H7 (cell line): ENCODE measurements around the gene CDC42BPG. TPM values are rescaled to one million over a fixed set of nuclear protein-coding genes. Genes with fewer than 3 reads are reported as not detected.
"Not testable (repeated sequence)": the region's sequence is repeated elsewhere in the genome, so short reads cannot be mapped to it uniquely, and the experiment has no call there.

ENCODE experiments used
- DNase-seq: peaks from one replicate; pipeline ENCODE4 v3.0.0; 2012
- H3K27me3 ChIP-seq: 2 replicates; pipeline ENCODE4 v1.6.0; 2011; ENCODE audit warnings: mild to moderate bottlenecking, low read length; ENCODE audit not compliant: control insufficient read depth, insufficient read depth
- H3K36me3 ChIP-seq: replicated peaks from 2 replicates; pipeline ENCODE4 v1.5.1; 2011; ENCODE audit warnings: low read length; ENCODE audit not compliant: control insufficient read depth, insufficient read depth
- H3K4me3 ChIP-seq: 2 replicates; pipeline ENCODE4 v1.5.1; 2011; ENCODE audit warnings: low read depth, mild to moderate bottlenecking, control low read depth, low read length, moderate library complexity; ENCODE audit not compliant: insufficient read depth
- total RNA-seq: library from RNA; depleted of rRNA; stranded (reverse); fragments of >200 nt; shearing (Covaris generic); gene quantifications from 2 replicates; pipeline ENCODE4 v1.2.3, GENCODE V29; 2014

Gene CDC42BPG
- total RNA-seq, 1 experiment from 2014 or later: 2.3 TPM

GRCh38 chr11:64833509-64833908 lies 10.9 kb downstream of the CDC42BPG start:
- no peak for DNase-seq
- Histone ChIP-seq H3K27me3 (no peaks in the 10 kb centered on the region), H3K36me3 (peaks cover 4% of the 10 kb centered on the region), H3K4me3 (no peak overlapping the region)

GRCh38 chr11:64833198-64833502 lies 11.3 kb downstream of the CDC42BPG start:
- Histone ChIP-seq H3K27me3 (no peaks in the 10 kb centered on the region), H3K36me3 (peaks cover 4% of the 10 kb centered on the region), H3K4me3 (no peak overlapping the region)
- DNase-seq: no peak

GRCh38 chr11:64832467-64833197 lies 11.8 kb downstream of the CDC42BPG start:
- Histone ChIP-seq H3K36me3 (peaks cover 4% of the 10 kb centered on the region), H3K4me3 (no peak overlapping the region), H3K27me3 (no peaks in the 10 kb centered on the region)
- no peak for DNase-seq

GRCh38 chr11:64831411-64831891 lies 13.0 kb downstream of the CDC42BPG start:
- Histone ChIP-seq H3K36me3 (peaks cover 4% of the 10 kb centered on the region), H3K27me3 (no peaks in the 10 kb centered on the region)

GRCh38 chr11:64829536-64830251 lies 14.8 kb downstream of the CDC42BPG start:
- DNase-seq: no peak
- Histone ChIP-seq H3K27me3 (no peaks in the 10 kb centered on the region), H3K4me3 (no peak overlapping the region), H3K36me3 (peaks cover 5% of the 10 kb centered on the region)

More at GRCh38 chr11:64831411-64831891, 13.0 kb downstream of the CDC42BPG start:
- H3K4me3 ChIP-seq: no peak overlapping the region
- no peak for DNase-seq

- DNase-seq: no peak
- no peak overlapping the region for H3K4me3 ChIP-seq
- H3K36me3 ChIP-seq: peaks cover 2% of the 10 kb centered on the region
- no peaks in the 10 kb centered on the region for H3K27me3 ChIP-seq
Observed at GRCh38 chr11:64827451-64827839, 17.0 kb downstream of the CDC42BPG start.

GRCh38 chr11:64826578-64827450 lies 17.6 kb downstream of the CDC42BPG start:
- Histone ChIP-seq H3K27me3 (no peaks in the 10 kb centered on the region), H3K36me3 (peaks cover 2% of the 10 kb centered on the region), H3K4me3 (no peak overlapping the region)
- peak; percentile 79 for DNase-seq

- no peak for DNase-seq
- H3K27me3 ChIP-seq: no peaks in the 10 kb centered on the region
- H3K36me3 ChIP-seq: peaks cover 1% of the 10 kb centered on the region; the same call in 1 of the 2 replicates
Observed at GRCh38 chr11:64826062-64826461, 18.4 kb downstream of the CDC42BPG start.

GRCh38 chr11:64823568-64824119 lies 20.8 kb downstream of the CDC42BPG start:
- Histone ChIP-seq H3K27me3 (no peaks in the 10 kb centered on the region), H3K36me3 (peaks cover 1% of the 10 kb centered on the region; the same call in 1 of the 2 replicates), H3K4me3 (no peak overlapping the region)
- no peak for DNase-seq

More at GRCh38 chr11:64826062-64826461, 18.4 kb downstream of the CDC42BPG start:
- no peak overlapping the region for H3K4me3 ChIP-seq

GRCh38 chr11:64817476-64817875 lies 27.0 kb downstream of the CDC42BPG start:
- DNase-seq: no peak
- Histone ChIP-seq H3K4me3 (no peak overlapping the region), H3K36me3 (no peaks in the 10 kb centered on the region), H3K27me3 (no peaks in the 10 kb centered on the region)

- not testable (repeated sequence) for H3K36me3 ChIP-seq, H3K4me3 ChIP-seq, DNase-seq, H3K27me3 ChIP-seq
Observed at GRCh38 chr11:64815433-64815832, 29.0 kb downstream of the CDC42BPG start.

- DNase-seq: no peak
- no peak overlapping the region for H3K4me3 ChIP-seq
- H3K27me3 ChIP-seq: no peaks in the 10 kb centered on the region
- no peaks in the 10 kb centered on the region for H3K36me3 ChIP-seq
Observed at GRCh38 chr11:64814712-64815187, 29.7 kb downstream of the CDC42BPG start.

- Histone ChIP-seq H3K36me3 (no peaks in the 10 kb centered on the region), H3K27me3 (no peaks in the 10 kb centered on the region), H3K4me3 (no peak overlapping the region)
- no peak for DNase-seq
Observed at GRCh38 chr11:64813826-64814225, 30.6 kb downstream of the CDC42BPG start.

- DNase-seq: no peak
- Histone ChIP-seq H3K36me3 (peaks cover 14% of the 10 kb centered on the region), H3K4me3 (peak overlapping the region; percentile 22), H3K27me3 (no peaks in the 10 kb centered on the region)
Observed at GRCh38 chr11:64810891-64811272, 33.6 kb downstream of the CDC42BPG start.
